ENCODE data around the gene ADH4.
A peak's percentile ranks its signal among the peaks of the same experiment; 100 is the strongest.
"Not testable (repeated sequence)": the region's sequence is repeated elsewhere in the genome, so short reads cannot be mapped to it uniquely, and the experiment has no call there.

Gene ADH4

DNA sequence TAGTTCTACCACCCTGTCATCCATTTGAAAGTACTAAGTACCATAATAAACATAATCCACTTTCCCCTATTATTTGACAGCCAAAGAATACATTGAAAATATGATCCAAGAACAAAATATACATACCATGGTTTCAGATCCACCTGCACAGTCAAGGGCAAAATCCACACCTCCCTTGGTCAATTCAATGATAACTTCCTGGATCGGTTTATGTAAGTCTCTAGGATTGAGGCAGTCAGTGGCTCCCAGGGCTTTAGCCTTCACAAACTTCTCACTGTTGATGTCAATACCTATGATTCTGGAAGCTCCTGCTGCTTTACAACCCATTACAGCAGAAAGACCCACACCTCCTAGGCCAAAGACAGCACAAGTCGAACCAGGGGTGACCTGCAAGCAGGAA is 12.7 kb downstream of the ADH4 start:
- no peak for DNase-seq

DNA sequence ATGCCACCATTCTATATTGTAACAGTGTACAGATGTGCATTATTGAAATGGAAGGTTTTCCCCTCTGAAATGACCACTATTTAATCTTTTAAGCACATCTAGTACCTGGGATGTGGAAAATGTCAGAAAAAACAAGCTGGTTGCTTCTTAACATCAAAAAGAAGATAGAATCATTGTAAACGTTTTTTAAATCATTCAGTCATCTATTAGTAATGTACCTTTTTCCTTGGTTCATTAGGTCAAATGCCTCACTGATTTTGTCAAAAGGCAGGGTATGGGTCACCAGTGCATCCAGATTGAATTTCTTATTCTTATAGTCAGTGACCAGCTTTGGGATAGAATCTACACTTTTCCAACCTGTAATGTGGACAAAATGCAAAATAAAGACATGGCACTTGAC is 17.7 kb downstream of the ADH4 start:
- DNase-seq, result no peak

DNA sequence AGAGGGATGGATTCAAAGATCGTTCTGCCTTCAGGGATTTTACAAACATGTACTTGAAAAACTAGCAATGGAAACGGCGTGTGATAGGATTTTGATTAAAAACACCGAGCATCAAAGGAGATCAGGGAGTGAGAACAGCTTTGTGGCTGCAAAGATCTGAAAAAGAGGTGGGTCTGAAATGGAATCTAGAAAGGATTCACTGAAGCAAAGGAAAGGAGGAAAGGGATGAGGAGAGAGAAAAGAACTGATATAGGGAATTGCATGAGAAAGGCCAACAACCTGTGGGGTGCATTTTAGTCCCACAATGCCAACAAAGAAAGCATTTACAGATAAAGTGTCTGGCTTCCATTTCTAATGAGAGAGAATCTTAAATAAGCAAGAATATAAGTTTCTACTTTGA is 23.1 kb downstream of the ADH4 start:
- no peak for DNase-seq

DNA sequence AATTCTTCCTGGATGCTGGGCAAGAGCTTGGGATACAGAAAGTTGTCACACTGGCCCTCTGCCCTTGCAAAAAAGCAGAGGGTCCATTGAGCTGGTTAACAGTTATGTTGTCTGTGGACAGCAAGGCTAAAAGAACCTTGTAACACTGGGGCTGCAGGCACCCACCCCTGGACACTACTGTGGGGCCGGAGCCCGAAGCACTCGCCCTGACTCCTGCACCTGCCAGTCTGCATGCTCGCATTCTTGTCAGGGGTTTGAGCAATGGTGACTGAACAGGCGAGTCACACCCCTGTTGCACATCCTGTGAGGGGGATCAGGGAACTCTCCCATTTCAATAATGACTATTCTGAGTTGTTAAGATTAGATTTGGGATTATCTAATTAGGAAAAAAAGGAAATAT is 23.6 kb downstream of the ADH4 start:
- DNase-seq, result no peak

DNA sequence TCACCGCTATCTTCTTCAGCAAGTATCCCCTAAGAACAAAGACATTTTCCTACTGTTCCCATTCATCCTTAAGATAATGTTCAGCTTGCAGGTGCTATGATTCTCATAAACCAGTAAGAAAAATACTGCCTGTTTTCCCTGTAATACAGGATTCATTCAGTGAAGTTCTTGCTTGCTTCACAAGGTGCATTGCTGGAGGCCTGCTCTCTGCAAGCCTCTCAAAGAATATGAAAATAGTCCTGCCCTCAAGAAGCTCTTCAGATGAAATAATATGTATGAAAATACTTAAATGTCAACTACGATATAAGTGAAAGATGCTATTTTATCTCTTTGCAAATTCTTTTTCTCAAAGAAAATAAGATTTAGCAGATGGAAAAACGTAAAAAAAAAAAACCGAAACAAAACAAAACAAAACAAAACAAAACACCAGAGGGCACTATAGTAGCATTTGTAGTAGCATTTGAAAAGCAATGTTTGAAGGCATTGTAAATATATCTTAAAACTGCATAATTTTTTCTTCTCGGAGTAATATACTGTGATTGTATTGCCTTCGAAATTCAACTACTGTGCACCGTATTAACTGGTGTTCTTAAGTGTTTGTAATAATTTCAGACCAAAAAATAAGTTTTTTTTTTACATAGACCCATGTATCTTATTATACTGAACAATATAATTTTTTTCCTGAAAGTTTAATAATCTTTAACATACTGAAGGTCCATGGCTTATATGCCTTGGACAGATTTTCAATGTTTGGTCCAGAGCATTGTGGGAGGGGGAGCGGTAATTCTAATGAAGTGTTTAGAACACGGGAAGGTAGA is 26.0 kb downstream of the ADH4 start:
- DNase-seq, result no peak

DNA sequence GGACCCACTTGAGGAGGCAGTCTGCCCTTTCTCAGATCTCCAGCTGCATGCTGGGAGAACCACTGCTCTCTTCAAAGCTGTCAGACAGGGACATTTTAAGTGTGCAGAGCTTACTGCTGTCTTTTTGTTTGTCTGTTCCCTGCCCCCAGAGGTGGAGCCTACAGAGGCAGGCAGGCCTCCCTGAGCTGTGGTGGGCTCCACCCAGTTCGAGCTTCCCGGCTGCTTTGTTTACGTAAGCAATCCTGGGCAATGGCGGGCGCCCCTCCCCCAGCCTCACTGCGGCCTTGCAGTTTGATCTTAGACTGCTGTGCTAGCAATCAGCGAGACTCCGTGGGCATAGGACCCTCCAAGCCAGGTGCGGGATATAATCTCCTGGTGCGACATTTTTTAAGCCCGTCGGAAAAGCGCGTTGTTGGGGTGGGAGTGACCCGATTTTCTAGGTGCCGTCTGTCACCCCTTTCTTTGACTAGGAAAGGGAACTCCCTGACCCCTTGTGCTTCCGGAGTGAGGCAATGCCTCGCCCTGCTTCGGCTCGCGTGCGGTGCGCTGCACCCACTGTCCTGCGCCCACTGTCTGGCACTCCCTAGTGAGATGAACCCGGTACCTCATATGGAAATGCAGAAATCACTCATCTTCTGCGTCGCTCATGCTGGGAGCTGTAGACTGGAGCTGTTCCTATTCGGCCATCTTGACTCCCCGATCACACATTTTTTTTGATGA is 26.8 kb downstream of the ADH4 start:
- DNase-seq, result not testable (repeated sequence)

DNA sequence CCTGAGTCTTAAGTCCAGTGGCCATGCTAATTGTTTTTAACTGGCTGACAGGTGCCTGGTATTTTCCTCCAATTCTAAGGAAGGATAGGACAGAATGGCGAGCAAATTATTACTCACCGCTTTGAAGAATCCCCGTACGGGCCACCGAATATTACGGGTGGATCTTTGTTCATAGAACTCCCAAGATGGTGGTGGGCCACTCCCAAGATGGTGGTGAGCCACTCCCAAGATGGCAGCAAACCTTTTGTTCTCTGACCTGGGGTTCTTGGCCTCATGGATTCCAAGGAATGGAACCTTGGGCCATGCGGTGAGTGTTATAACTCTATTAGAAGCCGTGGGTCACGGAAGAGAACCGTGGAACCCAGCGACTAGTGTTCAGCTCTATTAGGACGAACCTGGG is 34.8 kb downstream of the ADH4 start:
- not testable (repeated sequence) for DNase-seq

DNA sequence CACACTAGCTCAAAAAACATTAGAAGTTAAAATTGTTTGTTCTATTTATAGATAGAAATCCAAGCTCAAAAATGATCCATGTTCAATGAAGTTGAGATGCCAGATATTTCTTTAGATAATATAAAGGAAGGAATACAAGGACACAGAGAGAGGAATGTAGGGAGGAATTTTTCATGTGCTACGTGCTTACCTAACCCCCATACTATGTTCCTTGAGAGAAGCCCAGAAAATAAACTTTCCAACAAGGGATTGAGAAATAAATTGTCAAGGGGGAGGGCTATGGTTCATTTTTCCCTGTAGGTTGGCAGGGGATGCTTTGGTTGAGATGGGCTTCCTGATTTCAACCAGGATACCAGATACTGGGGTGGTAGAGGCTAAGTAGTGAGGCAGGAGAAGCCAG is 39.9 kb downstream of the ADH4 start:
- no peak for DNase-seq

DNA sequence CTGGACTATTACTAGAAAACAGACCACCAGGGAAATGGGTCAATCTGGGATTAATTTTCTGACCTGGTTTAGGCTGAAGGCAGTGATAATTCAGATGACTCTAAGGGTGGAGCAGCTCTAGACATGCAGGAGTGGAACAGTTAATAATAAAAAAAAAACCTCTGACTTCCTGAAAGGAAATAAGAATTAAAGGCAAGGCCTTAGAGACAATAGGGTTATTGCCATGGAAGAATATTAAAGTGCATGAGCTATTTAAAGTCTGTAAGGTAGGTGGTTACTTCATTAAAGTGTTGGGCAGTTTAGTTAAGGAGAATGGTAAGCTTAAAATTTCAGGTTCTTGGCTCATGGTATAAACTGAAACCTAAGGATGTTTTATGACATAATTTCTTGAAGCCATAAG is 40.9 kb downstream of the ADH4 start:
- DNase-seq, result no peak

DNA sequence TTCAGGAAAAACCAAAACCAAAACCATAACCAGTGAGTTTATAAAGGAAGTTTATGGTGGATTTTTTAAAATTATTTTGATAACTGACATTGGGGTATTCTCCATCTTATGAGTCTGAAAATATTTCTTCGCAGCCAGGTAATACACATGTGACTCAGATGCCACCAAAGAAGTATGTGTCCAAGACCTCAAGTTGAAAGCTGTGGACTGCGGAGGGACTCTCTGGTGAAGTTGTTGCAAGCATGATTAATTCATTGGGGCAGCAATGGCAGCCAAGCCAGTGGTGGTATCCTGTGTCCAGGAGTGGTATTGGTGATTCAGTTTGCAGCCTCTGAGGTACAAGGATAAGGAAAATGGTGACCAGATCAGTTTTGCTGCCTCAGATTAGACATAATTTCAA is 41.5 kb downstream of the ADH4 start:
- DNase-seq, result no peak

DNA sequence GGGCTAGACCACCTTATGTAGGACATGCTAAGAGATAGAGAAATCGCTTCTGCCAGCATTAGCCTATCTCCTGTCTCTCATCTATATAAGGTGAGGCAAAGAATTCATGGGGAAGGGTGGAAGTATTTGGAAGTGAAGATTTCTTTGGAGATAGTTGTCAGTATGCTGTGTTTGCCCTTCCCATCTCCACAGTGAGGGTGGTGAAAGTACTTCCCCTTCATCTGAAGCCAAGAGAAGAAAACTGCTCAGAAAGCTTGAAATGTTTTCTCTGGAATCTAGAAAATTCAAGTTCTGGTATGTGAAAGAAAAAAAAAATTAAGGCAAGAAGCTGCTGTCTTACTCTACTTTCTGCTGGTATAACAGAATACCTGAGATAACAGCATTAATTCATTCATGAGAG is 43.2 kb downstream of the ADH4 start:
- DNase-seq, result no peak

DNA sequence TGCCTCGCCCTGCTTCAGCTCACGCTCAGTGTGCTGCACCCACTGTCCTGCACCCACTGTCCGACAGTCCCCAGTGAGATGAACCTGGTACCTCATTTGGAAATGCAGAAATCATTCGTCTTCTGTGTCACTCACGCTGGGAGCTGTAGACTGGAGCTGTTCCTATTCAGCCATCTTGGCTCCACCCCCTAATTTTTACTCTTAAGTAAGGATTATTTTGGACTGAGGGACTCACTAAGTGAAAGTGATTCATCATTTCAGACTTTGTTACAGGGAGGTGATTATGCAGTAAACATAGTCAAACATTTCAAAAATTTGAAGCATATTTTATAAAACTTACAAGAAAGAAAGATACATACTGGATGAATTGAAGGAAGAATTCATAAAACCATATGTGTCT is 44.3 kb downstream of the ADH4 start:
- not testable (repeated sequence) for DNase-seq

DNA sequence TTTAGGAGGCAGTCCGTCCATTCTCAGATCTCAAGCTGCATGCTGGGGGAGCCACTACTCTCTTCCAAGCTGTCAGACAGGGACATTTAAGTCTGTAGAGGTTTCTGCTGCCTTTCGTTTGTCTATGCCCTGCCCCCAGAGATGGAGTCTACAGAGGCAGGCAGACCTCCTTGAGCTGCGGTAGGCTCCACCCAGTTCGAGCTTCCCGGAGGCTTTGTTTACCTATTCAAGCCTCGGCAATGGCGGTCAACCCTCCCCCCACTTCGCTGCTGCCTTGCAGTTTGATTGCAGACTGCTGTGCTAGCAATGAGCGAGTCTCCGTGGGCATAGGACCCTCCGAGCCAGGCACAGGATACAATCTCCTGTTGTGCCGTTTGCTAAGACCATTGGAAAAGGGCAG is 44.8 kb downstream of the ADH4 start:
- DNase-seq, result no peak

DNA sequence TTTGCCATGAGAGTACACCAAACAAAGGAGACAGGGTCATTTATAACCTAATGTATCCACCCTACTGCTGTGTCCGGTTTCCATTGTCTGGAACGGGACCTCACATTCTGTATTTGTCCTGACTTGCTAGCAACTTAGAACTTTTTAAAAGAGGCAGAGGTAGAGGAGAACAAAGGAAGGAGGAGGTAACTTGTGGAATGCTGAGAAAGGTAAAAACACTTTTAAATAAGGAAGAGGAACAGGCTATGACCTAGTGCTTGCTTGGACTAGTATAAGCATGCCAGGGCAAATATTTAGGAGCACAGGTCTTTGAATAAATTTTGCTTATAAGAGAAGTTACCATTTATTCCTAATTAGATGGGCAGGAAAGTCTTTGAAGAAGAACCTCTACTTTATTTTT is 52.3 kb downstream of the ADH4 start:
- not testable (repeated sequence) for DNase-seq

DNA sequence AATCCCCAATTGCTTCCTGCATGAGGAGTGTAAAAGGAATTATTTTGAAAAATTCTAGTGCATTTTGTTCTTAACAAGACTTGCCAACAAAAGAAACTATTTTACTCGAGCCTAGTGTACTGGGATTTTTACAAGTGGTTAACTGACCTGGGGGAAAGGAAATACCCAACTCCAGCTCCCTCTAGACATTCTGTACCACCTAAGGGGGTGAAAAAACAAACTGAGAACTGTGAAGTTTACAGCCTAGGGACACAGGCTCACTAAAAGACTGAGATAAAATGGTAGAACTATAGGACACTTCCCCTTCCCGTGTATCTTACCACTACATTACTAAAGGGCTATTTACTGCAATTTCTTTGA is 52.9 kb downstream of the ADH4 start:
- DNase-seq, result no peak

DNA sequence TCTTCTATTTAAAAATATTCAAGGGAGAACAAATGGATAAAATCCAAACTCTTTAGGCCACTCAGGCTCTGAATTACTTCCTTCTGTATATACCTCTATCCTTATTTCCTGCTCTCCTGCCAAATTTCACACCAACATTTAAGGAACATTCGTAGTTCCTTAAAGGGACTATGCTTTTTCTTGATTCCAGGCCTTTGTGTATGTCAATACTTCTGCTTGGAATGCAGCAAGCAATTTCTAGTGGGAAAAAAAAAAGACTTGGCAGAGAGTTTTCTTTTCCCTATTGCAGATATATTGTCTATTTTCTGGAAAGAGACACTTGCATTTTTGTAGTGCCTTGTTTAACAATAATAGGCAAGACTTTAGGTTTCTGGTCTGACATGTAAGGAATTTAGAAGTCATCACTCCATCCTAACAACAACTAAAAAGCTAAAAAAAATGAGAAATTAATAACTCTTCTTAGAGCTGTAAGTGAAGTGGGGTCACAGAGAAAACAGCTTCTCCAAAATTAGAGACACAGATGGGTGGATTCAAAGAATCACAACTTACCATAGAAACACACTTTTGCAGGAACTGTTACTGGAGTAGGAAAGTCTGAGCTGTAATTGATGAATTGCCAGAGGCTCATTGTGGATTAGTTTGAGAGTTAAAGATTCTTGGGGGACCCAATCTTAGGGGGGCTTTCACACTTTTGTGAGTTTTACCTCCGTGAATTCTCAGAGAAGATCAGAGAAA is 53.4 kb downstream of the ADH4 start:
- DNase-seq, result no peak

DNA sequence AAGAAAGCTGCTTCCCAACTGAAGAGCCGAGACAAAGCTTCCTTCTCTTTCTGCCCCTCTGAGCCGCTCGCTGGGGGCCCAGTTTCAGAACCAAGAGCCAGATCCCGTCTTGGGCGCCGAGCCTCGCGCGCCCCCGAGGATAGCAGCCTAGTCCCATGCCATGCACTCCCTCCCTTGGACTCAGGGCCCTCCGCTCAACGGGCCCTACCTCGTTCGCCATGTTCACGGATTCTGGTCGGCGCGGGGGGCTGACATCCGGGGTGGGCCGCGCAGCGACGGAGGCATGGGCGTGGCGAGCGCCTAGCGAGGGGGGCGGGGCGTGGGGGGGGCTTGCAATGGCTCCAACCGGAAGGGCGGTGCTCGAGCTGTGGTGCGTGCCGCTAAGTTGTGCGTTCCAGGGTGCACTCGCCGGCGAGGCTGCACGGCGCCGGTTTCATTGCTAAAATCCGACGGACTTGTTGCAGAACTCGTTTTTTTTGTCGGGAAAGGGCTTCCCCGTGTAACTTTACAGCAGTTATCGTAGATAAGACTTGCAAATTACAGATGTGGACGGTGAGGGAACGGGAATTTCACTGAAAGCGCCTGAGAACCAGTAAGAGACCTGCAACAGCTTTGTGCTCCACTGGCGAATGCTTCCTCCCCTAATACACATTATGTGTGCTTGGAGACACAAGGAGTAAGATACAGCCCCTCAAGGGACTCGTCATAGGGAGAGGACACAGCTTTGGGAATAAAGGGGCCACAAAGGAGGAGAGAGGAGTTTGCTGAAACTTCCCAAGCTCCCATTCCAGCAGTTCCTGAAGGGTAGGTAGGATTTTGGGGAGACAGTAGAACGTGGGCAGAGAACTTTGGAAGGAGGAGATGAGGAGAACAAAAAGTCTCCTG is 55.4 kb downstream of the ADH4 start, which contains the start of gene ADH5:
Gene ADH5 (minus strand): TSS at position 308 of the 885 bp plus-strand sequence. CDS start 88 bp downstream, at position 220.
- peak; percentile 92 for DNase-seq

DNA sequence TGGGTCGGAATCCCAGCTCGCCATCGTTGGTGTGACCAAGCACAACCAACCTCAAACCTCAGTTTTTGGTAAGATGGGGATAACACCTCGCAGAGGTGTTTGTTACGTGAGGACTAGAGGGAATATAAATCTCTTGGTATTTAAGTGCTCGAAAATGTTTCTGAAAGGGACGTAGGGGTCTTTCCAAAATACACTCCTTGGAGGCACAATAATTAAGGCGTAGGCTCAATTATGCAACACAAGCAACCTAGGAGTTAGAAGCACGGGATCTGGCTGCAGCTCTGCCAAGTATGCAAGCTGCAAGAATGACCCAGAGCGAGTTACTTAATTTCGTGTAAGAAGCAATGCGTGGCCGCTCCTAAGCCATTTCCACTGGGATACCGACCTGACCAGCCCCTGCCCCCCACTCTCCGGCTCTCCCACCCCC is 56.1 kb downstream of the ADH4 start:
- no peak for DNase-seq

DNA sequence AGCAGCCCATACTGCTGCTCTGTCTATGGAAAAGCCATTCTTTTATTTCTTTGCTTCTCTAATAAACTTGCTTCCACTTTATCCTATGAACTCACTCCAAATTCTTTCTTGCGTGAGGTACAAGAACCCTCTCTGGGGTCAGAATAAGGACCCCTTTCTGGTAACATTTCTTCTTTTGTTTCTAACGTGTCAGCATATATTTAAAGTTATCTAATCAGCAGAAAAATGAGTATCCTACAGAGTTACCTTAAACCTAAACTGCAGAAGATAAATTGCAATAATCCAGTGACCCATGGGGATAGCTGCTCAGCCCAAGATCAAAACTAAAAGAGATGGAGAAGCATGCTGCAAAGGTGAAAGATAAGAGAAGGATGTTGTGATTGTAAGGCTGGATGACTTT is 59.5 kb downstream of the ADH4 start:
- no peak for DNase-seq

DNA sequence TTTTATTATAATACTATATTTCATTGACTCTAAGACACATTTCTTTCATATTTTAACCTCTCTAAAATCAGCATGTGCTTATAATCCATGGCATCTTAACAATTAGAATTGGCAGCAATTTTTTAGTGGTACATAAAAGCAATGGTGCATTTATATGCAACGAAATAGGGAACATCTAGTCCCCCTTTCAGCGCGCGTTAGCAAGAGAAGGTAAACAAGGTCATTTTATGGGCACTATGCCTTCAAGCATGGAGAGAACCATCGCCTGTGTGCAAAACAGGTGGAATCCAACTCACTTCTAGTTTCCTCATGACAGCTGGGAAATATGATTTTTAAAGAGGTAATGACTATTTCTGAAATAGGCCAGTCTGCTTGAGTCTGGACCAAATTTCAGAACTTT is 61.9 kb downstream of the ADH4 start:
- no peak for DNase-seq

DNA sequence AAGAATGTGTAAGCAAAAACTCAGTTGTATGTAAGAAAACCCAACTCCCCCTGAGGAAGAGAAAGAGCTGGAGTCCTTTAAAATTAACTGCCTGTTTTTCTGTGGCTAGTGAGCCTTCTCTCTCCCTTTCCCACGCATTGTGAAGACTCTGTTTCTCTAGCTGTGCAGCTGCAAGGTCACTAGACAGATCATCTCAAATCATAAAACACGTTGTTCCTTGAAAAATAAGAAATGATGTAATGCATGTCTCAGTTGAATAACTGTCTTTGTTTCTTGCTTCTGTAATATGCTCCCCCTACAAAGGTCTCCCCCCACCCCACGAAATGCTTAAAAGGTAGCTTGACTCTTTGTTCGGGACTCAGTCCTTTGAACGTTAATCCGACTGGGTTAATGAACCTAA is 63.2 kb downstream of the ADH4 start:
- not testable (repeated sequence) for DNase-seq

DNA sequence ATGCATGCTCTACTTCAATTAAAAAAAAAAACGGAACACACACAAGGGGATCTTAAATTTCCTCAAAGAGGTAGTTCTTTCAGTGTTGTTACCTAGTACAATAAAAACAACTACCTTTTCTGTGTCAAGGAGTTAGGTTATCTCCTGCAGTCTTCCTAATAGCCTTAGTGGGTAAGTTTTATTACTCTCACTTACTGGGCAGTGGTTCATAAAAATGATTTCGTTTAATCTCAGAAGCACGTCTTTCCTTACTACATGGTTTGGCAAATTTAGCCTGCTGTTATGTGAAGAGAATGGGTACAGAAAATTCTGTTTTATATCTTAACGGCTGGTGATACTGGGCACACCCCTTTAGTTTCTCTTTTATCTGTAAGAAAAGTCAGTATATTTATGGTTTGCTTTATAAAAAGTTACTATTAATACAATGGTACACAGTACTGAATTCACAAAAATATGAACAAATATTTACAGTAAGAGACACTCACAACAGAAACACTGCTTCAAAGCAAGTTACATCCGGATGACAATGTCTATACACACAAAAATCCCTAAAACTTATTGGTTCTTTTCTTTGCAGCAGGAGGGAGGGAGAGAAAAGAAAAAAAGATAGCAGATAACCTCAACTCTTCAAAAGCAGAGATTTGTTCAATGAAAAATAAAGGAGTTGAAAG is 64.3 kb downstream of the ADH4 start:
- DNase-seq, result no peak
